ENCODE results near the gene COL7A1. TPM values are rescaled to one million over a fixed set of nuclear protein-coding genes. Genes with fewer than 3 reads are reported as not detected.

The COL7A1 gene
- total RNA-seq, 1 donor from 2014 or later: 28.7 TPM

DNA sequence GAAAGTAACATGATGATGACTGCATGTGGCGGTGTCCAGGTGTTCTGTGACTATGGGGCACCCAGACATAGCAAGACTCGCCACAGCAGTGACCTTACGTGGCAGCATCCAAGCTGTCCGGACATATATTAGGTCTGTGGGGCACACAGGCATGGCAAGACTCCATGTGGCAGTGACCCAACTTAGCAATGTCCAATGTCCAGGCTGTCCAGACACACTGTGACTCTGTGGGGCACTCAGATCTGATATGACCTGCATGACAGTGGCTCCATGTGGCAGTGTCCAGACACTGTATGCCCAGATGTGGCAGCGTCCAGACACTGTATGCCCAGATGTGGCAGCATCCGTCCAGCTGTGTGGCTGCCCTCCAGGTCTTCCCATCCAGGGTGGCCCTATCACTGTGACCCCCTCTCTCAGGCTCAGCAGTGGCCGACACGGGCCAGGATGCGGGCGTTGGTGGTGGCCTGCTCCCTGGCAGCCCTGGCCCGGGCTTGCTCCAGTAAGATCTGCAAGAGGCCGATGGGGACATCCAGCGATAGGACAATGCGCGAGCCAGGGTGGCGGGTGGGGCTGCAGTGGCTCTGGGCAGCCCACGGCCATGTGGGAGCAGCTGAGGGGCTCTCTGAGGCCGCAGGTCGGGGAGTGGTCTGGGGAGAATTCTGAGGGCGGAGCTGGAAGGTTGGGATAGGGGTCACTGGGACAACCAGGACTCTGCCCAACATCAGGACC lies 32.6 kb downstream of the COL7A1 start:
- no peak overlapping the region for H3K4me3 ChIP-seq (ENCODE audit: insufficient read depth, low read depth, low read length)
- no peak for DNase-seq (ENCODE audit: low read depth)
- H3K27ac Mint-ChIP-seq (ENCODE audit: unreplicated experiment): peak overlapping the region; percentile 87
- H3K27ac ChIP-seq (ENCODE audit: low read depth, low read length): peak overlapping the region; percentile 76
- no peak overlapping the region for H3K4me2 ChIP-seq (ENCODE audit: low read length)
- H3K9me3 Mint-ChIP-seq (ENCODE audit: unreplicated experiment): no peaks in the 10 kb centered on the region
- H3K9me3 ChIP-seq (ENCODE audit: insufficient read depth, low read depth, low read length): no peaks in the 10 kb centered on the region
- H3K27me3 Mint-ChIP-seq (ENCODE audit: low read depth, unreplicated experiment): no peaks in the 10 kb centered on the region
- H4K20me1 ChIP-seq (ENCODE audit: insufficient read depth, low read length): peaks cover 16% of the 10 kb centered on the region
- H3K4me3 Mint-ChIP-seq (ENCODE audit: unreplicated experiment): no peak overlapping the region
- peaks cover 43% of the 10 kb centered on the region for H3K4me1 Mint-ChIP-seq (ENCODE audit: low read depth, unreplicated experiment)
- H3K79me2 ChIP-seq (ENCODE audit: insufficient read depth, low read length): peaks cover 11% of the 10 kb centered on the region
- no peaks in the 10 kb centered on the region for H3K27me3 ChIP-seq (ENCODE audit: insufficient read depth, low read length)
- FAIRE-seq: no peak
- TF ChIP-seq EZH2 (IDR thresholded peaks at IDR 0.05; ENCODE audit: insufficient read depth, low read length): no peak
- TF ChIP-seq, protein P1, sequence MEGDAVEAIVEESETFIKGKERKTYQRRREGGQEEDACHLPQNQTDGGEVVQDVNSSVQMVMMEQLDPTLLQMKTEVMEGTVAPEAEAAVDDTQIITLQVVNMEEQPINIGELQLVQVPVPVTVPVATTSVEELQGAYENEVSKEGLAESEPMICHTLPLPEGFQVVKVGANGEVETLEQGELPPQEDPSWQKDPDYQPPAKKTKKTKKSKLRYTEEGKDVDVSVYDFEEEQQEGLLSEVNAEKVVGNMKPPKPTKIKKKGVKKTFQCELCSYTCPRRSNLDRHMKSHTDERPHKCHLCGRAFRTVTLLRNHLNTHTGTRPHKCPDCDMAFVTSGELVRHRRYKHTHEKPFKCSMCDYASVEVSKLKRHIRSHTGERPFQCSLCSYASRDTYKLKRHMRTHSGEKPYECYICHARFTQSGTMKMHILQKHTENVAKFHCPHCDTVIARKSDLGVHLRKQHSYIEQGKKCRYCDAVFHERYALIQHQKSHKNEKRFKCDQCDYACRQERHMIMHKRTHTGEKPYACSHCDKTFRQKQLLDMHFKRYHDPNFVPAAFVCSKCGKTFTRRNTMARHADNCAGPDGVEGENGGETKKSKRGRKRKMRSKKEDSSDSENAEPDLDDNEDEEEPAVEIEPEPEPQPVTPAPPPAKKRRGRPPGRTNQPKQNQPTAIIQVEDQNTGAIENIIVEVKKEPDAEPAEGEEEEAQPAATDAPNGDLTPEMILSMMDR (IDR thresholded peaks at IDR 0.05; ENCODE audit: insufficient read depth, low read depth, low read length): no peak
- H3K36me3 ChIP-seq (ENCODE audit: insufficient read depth, low read length): no peaks in the 10 kb centered on the region
- H3K9ac ChIP-seq (ENCODE audit: low read length): peak overlapping the region; percentile 59
- H3K36me3 Mint-ChIP-seq (ENCODE audit: low read depth, unreplicated experiment): peaks cover 10% of the 10 kb centered on the region
- no peak overlapping the region for H2AFZ ChIP-seq (ENCODE audit: low read depth, low read length)
- H3K4me1 ChIP-seq (ENCODE audit: insufficient read depth, low read length): peaks cover 76% of the 10 kb centered on the region

DNA sequence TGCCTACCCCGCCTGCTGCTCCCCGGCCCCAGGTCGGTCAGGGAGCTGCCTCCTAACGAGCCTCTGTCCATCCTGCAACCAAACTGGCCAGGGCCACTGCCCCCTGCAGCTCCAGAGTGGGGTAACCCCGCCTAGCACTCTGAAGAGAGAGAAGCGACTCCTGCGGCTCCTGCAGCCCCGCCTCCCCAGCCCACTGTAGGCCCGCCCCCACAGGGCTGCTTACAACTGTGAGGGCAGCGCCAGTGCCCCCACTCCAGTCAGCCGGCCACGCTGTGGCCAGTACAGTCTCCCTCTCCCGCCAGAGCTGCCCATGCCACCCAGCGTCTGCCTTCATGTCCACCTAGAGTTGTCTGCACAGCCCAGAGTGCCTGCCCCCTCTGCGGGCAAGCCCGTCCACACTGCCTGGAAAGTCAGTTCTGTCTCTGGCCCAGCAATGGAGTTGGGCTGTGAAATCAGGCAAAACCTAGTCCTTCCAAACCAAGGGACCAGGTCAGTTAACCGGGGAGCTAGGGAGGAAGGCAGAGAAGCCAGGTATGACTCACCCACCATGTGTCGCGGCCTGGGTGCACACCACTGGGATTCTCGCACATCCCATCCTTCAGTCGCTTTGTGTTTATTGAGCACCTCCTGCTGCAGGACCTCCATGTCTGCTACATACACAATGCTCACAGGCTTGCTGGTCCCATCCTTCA lies 33.9 kb downstream of the COL7A1 start:
- no peaks in the 10 kb centered on the region for H3K9me3 ChIP-seq (ENCODE audit: insufficient read depth, low read depth, low read length)
- peak overlapping the region; percentile 83 for H3K4me2 ChIP-seq (ENCODE audit: low read length)
- H3K4me3 Mint-ChIP-seq (ENCODE audit: unreplicated experiment): peak overlapping the region; percentile 73
- peak overlapping the region; percentile 37 for H3K4me3 ChIP-seq (ENCODE audit: insufficient read depth, low read depth, low read length)
- TF ChIP-seq, protein P1 (IDR thresholded peaks at IDR 0.05; ENCODE audit: insufficient read depth, low read depth, low read length): no peak
- H3K4me1 ChIP-seq (ENCODE audit: insufficient read depth, low read length): peaks cover 76% of the 10 kb centered on the region
- H3K9me3 Mint-ChIP-seq (ENCODE audit: unreplicated experiment): no peaks in the 10 kb centered on the region
- H3K27ac ChIP-seq (ENCODE audit: low read depth, low read length): peak overlapping the region; percentile 80
- H3K4me1 Mint-ChIP-seq (ENCODE audit: low read depth, unreplicated experiment): peaks cover 43% of the 10 kb centered on the region
- no peaks in the 10 kb centered on the region for H3K36me3 ChIP-seq (ENCODE audit: insufficient read depth, low read length)
- H3K27ac Mint-ChIP-seq (ENCODE audit: unreplicated experiment): peak overlapping the region; percentile 87
- H3K27me3 Mint-ChIP-seq (ENCODE audit: low read depth, unreplicated experiment): no peaks in the 10 kb centered on the region
- H3K79me2 ChIP-seq (ENCODE audit: insufficient read depth, low read length): peaks cover 11% of the 10 kb centered on the region
- H3K9ac ChIP-seq (ENCODE audit: low read length): peak overlapping the region; percentile 64
- H3K27me3 ChIP-seq (ENCODE audit: insufficient read depth, low read length): no peaks in the 10 kb centered on the region
- H4K20me1 ChIP-seq (ENCODE audit: insufficient read depth, low read length): peaks cover 16% of the 10 kb centered on the region
- H3K36me3 Mint-ChIP-seq (ENCODE audit: low read depth, unreplicated experiment): peaks cover 8% of the 10 kb centered on the region
- DNase-seq (ENCODE audit: low read depth): peak; percentile 39
- no peak for FAIRE-seq
- H2AFZ ChIP-seq (ENCODE audit: low read depth, low read length): peak overlapping the region; percentile 74

DNA sequence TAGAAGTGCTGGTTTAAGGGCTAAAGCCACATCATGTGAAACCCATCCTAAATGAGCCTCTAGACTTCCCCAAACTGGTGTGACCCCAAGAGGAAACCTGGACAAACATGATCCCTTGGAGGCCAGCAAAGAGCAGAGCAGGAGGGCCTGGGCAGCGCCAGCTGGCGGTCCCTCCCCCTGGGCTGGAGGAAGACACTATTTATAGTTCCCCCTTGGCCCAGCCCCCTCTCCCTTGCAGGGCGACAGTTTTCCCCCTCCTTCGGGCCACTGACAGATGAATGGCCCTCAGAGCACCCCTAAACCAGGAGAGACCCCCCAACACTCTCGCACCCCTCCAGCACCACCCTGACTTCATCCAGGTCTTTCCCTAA lies 34.5 kb downstream of the COL7A1 start:
- peak overlapping the region; percentile 80 for H3K27ac ChIP-seq (ENCODE audit: low read depth, low read length)
- TF ChIP-seq, protein P1 (IDR thresholded peaks at IDR 0.05; ENCODE audit: insufficient read depth, low read depth, low read length): no peak
- TF ChIP-seq EZH2 (IDR thresholded peaks at IDR 0.05; ENCODE audit: insufficient read depth, low read length): no peak
- DNase-seq (ENCODE audit: low read depth) (no peak), FAIRE-seq (no peak)
- Mint-ChIP-seq H3K9me3 (ENCODE audit: unreplicated experiment) (no peaks in the 10 kb centered on the region), H3K36me3 (ENCODE audit: low read depth, unreplicated experiment) (peaks cover 6% of the 10 kb centered on the region), H3K4me1 (ENCODE audit: low read depth, unreplicated experiment) (peaks cover 42% of the 10 kb centered on the region), H3K27ac (ENCODE audit: unreplicated experiment) (peak overlapping the region; percentile 87), H3K4me3 (ENCODE audit: unreplicated experiment) (peak overlapping the region; percentile 40), H3K27me3 (ENCODE audit: low read depth, unreplicated experiment) (no peaks in the 10 kb centered on the region)
- no peaks in the 10 kb centered on the region for H3K9me3 ChIP-seq (ENCODE audit: insufficient read depth, low read depth, low read length)
- H3K27me3 ChIP-seq (ENCODE audit: insufficient read depth, low read length): no peaks in the 10 kb centered on the region
- peak overlapping the region; percentile 37 for H3K4me3 ChIP-seq (ENCODE audit: insufficient read depth, low read depth, low read length)
- peak overlapping the region; percentile 64 for H3K9ac ChIP-seq (ENCODE audit: low read length)
- no peak overlapping the region for H2AFZ ChIP-seq (ENCODE audit: low read depth, low read length)
- peak overlapping the region; percentile 83 for H3K4me2 ChIP-seq (ENCODE audit: low read length)
- peaks cover 73% of the 10 kb centered on the region for H3K4me1 ChIP-seq (ENCODE audit: insufficient read depth, low read length)
- peaks cover 16% of the 10 kb centered on the region for H4K20me1 ChIP-seq (ENCODE audit: insufficient read depth, low read length)
- no peaks in the 10 kb centered on the region for H3K36me3 ChIP-seq (ENCODE audit: insufficient read depth, low read length)
- peaks cover 11% of the 10 kb centered on the region for H3K79me2 ChIP-seq (ENCODE audit: insufficient read depth, low read length)
